AG04450 (cell line): Measurements from ENCODE around the gene IGSF9. TPM values are rescaled to one million over a fixed set of nuclear protein-coding genes. Genes with fewer than 3 reads are reported as not detected.

Experiments used
- CTCF ChIA-PET: fragments of 300-600, 350-600 bp; formaldehyde crosslinking; extraction: SDS; loops from one replicate; lab custom pipeline; 2022; ENCODE audit warnings: antibody characterized with exemption, inconsistent platforms; lab: Charles Lee
- POLR2A ChIA-PET: fragments of 350-600 bp; formaldehyde crosslinking; extraction: SDS; loops from one replicate; lab custom pipeline; 2021; ENCODE audit warnings: antibody characterized with exemption, inconsistent platforms; lab: Yijun Ruan, JAX
- DNase-seq: peaks from one replicate; pipeline ENCODE4 v3.0.0-alpha.2; 2011; ENCODE audit warnings: low read depth, low spot score
- H3K27ac ChIP-seq: one replicate; pipeline ENCODE4 v1.5.1; 2012; ENCODE audit warnings: low read depth, low read length, control low read depth
- H3K27me3 ChIP-seq: one replicate; pipeline ENCODE4 v1.6.0; 2012; ENCODE audit warnings: low read length; ENCODE audit not compliant: control insufficient read depth, insufficient read depth
- H3K4me3 ChIP-seq: 2 replicates; pipeline ENCODE4 v1.5.1; 2011; ENCODE audit warnings: mild to moderate bottlenecking, low read depth, low read length, control low read depth
- H3K9me3 ChIP-seq: 2 replicates; pipeline ENCODE4 v1.5.1; 2012; ENCODE audit warnings: low read length; ENCODE audit not compliant: control insufficient read depth, insufficient read depth
- CTCF ChIP-seq: IDR thresholded peaks from 2 replicates; pipeline ENCODE4 v1.5.1; 2011; ENCODE audit warnings: low read depth, low read length, control low read depth, inconsistent platforms
- polyA plus RNA-seq: library from polyadenylated mRNA; depleted of rRNA; stranded (reverse); fragments of >200 nt; gene quantifications from 2 replicates; pipeline ENCODE4 v1.2.3, GENCODE V29; 2011

Gene IGSF9
- polyA plus RNA-seq, 1 experiment, result not detected

- Histone ChIP-seq H3K27me3 (peaks cover 12% of the 10 kb centered on the region), H3K4me3 (no peak overlapping the region), H3K9me3 (no peaks in the 10 kb centered on the region), H3K27ac (no peak overlapping the region)
- ChIA-PET POLR2A (no interaction called here), CTCF (interaction anchor here (1.0 to 13.3 kb wide), 3 partner anchors 76 to 150 kb away, joined by 3 to 380 read pairs (median 4); partner anchors contain the start of gene DUSP23)
- no peak for TF ChIP-seq CTCF
- DNase-seq, result no peak
Observed at GRCh38 chr1:159930634-159931033, 14.8 kb downstream of the IGSF9 start.

GRCh38 chr1:159930216-159930615, 15.2 kb downstream of the IGSF9 start:
- POLR2A ChIA-PET, result no interaction called here
- Histone ChIP-seq H3K27ac (no peak overlapping the region), H3K4me3 (no peak overlapping the region), H3K27me3 (peaks cover 8% of the 10 kb centered on the region), H3K9me3 (no peaks in the 10 kb centered on the region)
- no peak for DNase-seq
- CTCF ChIA-PET, result interaction anchor here (0.5 to 13.3 kb wide), 4 partner anchors 76 to 171 kb away, joined by 3 to 380 read pairs (median 4); partner anchors contain the start of gene DUSP23
- TF ChIP-seq CTCF, result no peak

GRCh38 chr1:159929155-159930051, 16.0 kb downstream of the IGSF9 start:
- POLR2A ChIA-PET, result no interaction called here
- no peak overlapping the region for H3K27ac ChIP-seq
- DNase-seq, result no peak
- H3K9me3 ChIP-seq, result peaks cover 4% of the 10 kb centered on the region; the same call in 1 of the 2 replicates
- H3K4me3 ChIP-seq, result no peak overlapping the region
- CTCF ChIA-PET, result interaction anchor here (0.5 to 13.3 kb wide), 4 partner anchors 16 to 172 kb away, joined by 3 to 380 read pairs (median 4); partner anchors contain the start of gene IGSF9
- TF ChIP-seq CTCF, result no peak
- peaks cover 5% of the 10 kb centered on the region for H3K27me3 ChIP-seq

- no peak for DNase-seq
- H3K9me3 ChIP-seq, result peaks cover 4% of the 10 kb centered on the region; the same call in 1 of the 2 replicates
- H3K27ac ChIP-seq, result no peak overlapping the region
- no peak for TF ChIP-seq CTCF
- no peaks in the 10 kb centered on the region for H3K27me3 ChIP-seq
- ChIA-PET CTCF (interaction anchor here (1.0 to 13.3 kb wide), 4 partner anchors 7 to 79 kb away, joined by 3 to 380 read pairs (median 48); partner anchors contain the start of gene IGSF9), POLR2A (no interaction called here)
- H3K4me3 ChIP-seq, result no peak overlapping the region
Observed at GRCh38 chr1:159928491-159929050, 16.8 kb downstream of the IGSF9 start.
